ENCODE measurements around the gene DUOX1. TPM values are rescaled to one million over a fixed set of nuclear protein-coding genes. Genes with fewer than 3 reads are reported as not detected.
A peak's percentile ranks its signal among the peaks of the same experiment; 100 is the strongest.
"Not testable (repeated sequence)": the region's sequence is repeated elsewhere in the genome, so short reads cannot be mapped to it uniquely, and the experiment has no call there.

DUOX1 gene
- total RNA-seq, 1 donor from 2014 or later: 0.12 TPM

- DNase-seq (ENCODE audit: low read depth): no peak
- H3K4me3 ChIP-seq (ENCODE audit: low read depth, low read length): no peak overlapping the region
- TF ChIP-seq CTCF (conservative IDR thresholded peaks at IDR 0.05; ENCODE audit: low read depth, low read length): no peak
Measured at GRCh38 chr15:45132844-45133560, 3.2 kb downstream of the DUOX1 start.

GRCh38 chr15:45133561-45133920, 3.7 kb downstream of the DUOX1 start:
- TF ChIP-seq CTCF (conservative IDR thresholded peaks at IDR 0.05; ENCODE audit: low read depth, low read length): no peak
- no peak overlapping the region for H3K4me3 ChIP-seq (ENCODE audit: low read depth, low read length)
- no peak for DNase-seq (ENCODE audit: low read depth)

- no peak overlapping the region for H3K4me3 ChIP-seq (ENCODE audit: low read depth, low read length)
- no peak for TF ChIP-seq CTCF (conservative IDR thresholded peaks at IDR 0.05; ENCODE audit: low read depth, low read length)
- DNase-seq (ENCODE audit: low read depth): no peak
Measured at GRCh38 chr15:45134046-45134445, 4.3 kb downstream of the DUOX1 start.

GRCh38 chr15:45134682-45135604, 5.1 kb downstream of the DUOX1 start:
- no peak for DNase-seq (ENCODE audit: low read depth)
- H3K4me3 ChIP-seq (ENCODE audit: low read depth, low read length): peak overlapping the region; percentile 30
- TF ChIP-seq CTCF (conservative IDR thresholded peaks at IDR 0.05; ENCODE audit: low read depth, low read length): peak; percentile 32

- not testable (repeated sequence) for H3K4me3 ChIP-seq (ENCODE audit: low read depth, low read length); DNase-seq (ENCODE audit: low read depth)
Measured at GRCh38 chr15:45135705-45136377, 6.0 kb downstream of the DUOX1 start.

GRCh38 chr15:45136378-45136764, 6.6 kb downstream of the DUOX1 start:
- H3K4me3 ChIP-seq (ENCODE audit: low read depth, low read length): no peak overlapping the region
- TF ChIP-seq CTCF (conservative IDR thresholded peaks at IDR 0.05; ENCODE audit: low read depth, low read length): peak; percentile 43
- no peak for DNase-seq (ENCODE audit: low read depth)

- no peak for DNase-seq (ENCODE audit: low read depth)
- no peak overlapping the region for H3K4me3 ChIP-seq (ENCODE audit: low read depth, low read length)
- TF ChIP-seq CTCF (conservative IDR thresholded peaks at IDR 0.05; ENCODE audit: low read depth, low read length): no peak
Measured at GRCh38 chr15:45137703-45138102, 7.9 kb downstream of the DUOX1 start.

Measured in epithelial cell of proximal tubule (primary cell).